ENCODE results near the gene NPFF. TPM values are rescaled to one million over a fixed set of nuclear protein-coding genes. Genes with fewer than 3 reads are reported as not detected.

The NPFF gene
- total and polyA plus RNA-seq, 2 donors (not counting 3 experiments of a cell fraction or from before 2014, with no cell fraction given) = not detected

- H4K20me1 ChIP-seq (replicated peaks; ENCODE audit: control insufficient read depth, extremely low read depth, insufficient read depth, low read length) = no peaks in the 10 kb centered on the region
- no peak overlapping the region for H3K4me3 ChIP-seq (replicated peaks in 1 of 3; ENCODE audit: insufficient read depth in 1 of 3, low read depth in 1 of 3, low read length in 3 of 3)
- H3K27me3 ChIP-seq (ENCODE audit: control insufficient read depth in 2 of 2, insufficient read depth in 2 of 2, low read length in 2 of 2) = no peaks in the 10 kb centered on the region
- no TSS peak for BruUV-seq (replicated peaks)
- no peak overlapping the region for H3K9ac ChIP-seq (replicated peaks; ENCODE audit: extremely low read depth, insufficient read depth, low read length)
- peaks cover 9 to 44% of the 10 kb centered on the region in 2 experiments for H3K36me3 ChIP-seq (ENCODE audit: control insufficient read depth in 2 of 2, extremely low read depth in 1 of 2, insufficient read depth in 2 of 2, low read length in 2 of 2)
- no peak overlapping the region for H3K4me2 ChIP-seq (ENCODE audit: insufficient read depth, low read length)
- CTCF ChIA-PET = interaction anchor here (0.6 to 3.9 kb wide), 21 partner anchors 8 to 295 kb away, joined by 3 to 48 read pairs (median 6); partner anchors contain the start of genes AAAS, ATP5MC2, MAP3K12 and MYG1
- POLR2A ChIA-PET = interaction anchor here (0.6 kb wide), 1 partner anchor 27 kb away, joined by 3 read pairs; no protein-coding TSS in a partner anchor
- intact Hi-C loops (cut with micrococcal nuclease) = loop anchor here (1.0 to 2.0 kb wide), 4 partner anchors 26 to 184 kb away; no protein-coding TSS in a partner anchor
- no peaks in the 10 kb centered on the region for H3K79me2 ChIP-seq (ENCODE audit: control insufficient read depth, insufficient read depth, low read length)
- H3K9me1 ChIP-seq (replicated peaks; ENCODE audit: control insufficient read depth, extremely low read depth, insufficient read depth, low read length) = no peaks in the 10 kb centered on the region
- H3K27ac ChIP-seq (ENCODE audit: insufficient read depth, low read depth, low read length) = no peak overlapping the region
- no peaks in the 10 kb centered on the region for H3K9me3 ChIP-seq (replicated peaks; ENCODE audit: control insufficient read depth, insufficient read depth, low read length)
- TF ChIP-seq EZH2 (IDR thresholded peaks at IDR 0.05; ENCODE audit: borderline replicate concordance, low read depth, low read length, severe bottlenecking) (no peak), MYC (IDR thresholded peaks at IDR 0.05; ENCODE audit: low read depth, low read length) (no peak), GATA2 (IDR thresholded peaks at IDR 0.05; ENCODE audit: insufficient read depth, insufficient read length, low read depth, low read length) (no peak)
- TF ChIP-seq, protein P1, sequence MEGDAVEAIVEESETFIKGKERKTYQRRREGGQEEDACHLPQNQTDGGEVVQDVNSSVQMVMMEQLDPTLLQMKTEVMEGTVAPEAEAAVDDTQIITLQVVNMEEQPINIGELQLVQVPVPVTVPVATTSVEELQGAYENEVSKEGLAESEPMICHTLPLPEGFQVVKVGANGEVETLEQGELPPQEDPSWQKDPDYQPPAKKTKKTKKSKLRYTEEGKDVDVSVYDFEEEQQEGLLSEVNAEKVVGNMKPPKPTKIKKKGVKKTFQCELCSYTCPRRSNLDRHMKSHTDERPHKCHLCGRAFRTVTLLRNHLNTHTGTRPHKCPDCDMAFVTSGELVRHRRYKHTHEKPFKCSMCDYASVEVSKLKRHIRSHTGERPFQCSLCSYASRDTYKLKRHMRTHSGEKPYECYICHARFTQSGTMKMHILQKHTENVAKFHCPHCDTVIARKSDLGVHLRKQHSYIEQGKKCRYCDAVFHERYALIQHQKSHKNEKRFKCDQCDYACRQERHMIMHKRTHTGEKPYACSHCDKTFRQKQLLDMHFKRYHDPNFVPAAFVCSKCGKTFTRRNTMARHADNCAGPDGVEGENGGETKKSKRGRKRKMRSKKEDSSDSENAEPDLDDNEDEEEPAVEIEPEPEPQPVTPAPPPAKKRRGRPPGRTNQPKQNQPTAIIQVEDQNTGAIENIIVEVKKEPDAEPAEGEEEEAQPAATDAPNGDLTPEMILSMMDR (IDR thresholded peaks at IDR 0.05; ENCODE audit: extremely low read depth in 1 of 2, insufficient read depth in 1 of 2, low read depth in 1 of 2, low read length in 2 of 2) = peak; percentile 90 to 94
- H3K4me1 ChIP-seq (ENCODE audit: control insufficient read depth, extremely low read depth, insufficient read depth, low read length) = peaks cover 3% of the 10 kb centered on the region
- FAIRE-seq (peak; percentile 99), DNase-seq (ENCODE audit: low read depth, low spot score) (peak; percentile 89)
- no peak overlapping the region for H2AFZ ChIP-seq (ENCODE audit: low read depth, low read length)
- dilution Hi-C loops (cut with MboI; ENCODE audit: extremely low pct_ligation_motif_present, low sequenced_read_pairs) = no loop called here
Observed at GRCh38 chr12:53508534-53509170, 1.4 kb upstream of the NPFF start.

DNA sequence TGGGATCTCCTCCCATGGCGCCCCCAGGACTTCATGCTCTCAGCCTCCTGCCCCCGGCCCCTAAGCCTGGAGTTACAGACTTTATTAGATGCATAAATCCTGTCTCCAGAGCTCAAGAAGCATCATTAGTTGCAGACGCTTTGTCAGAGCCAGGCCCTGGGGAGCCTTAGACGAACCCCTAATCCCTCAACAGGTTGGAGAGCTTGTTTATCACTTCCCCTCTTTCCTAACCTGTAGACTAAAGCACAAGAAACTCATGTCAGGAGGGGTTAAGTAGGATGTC is 260 bp upstream of the NPFF start:
- Histone ChIP-seq H3K27ac (ENCODE audit: insufficient read depth, low read depth, low read length) (no peak overlapping the region), H3K36me3 (ENCODE audit: control insufficient read depth in 2 of 2, extremely low read depth in 1 of 2, insufficient read depth in 2 of 2, low read length in 2 of 2) (peaks cover 8 to 39% of the 10 kb centered on the region in 2 experiments), H2AFZ (ENCODE audit: low read depth, low read length) (no peak overlapping the region), H3K4me1 (ENCODE audit: control insufficient read depth, extremely low read depth, insufficient read depth, low read length) (peaks cover 9% of the 10 kb centered on the region), H3K27me3 (ENCODE audit: control insufficient read depth in 2 of 2, insufficient read depth in 2 of 2, low read length in 2 of 2) (no peaks in the 10 kb centered on the region), H3K9ac (replicated peaks; ENCODE audit: extremely low read depth, insufficient read depth, low read length) (no peak overlapping the region), H3K9me1 (replicated peaks; ENCODE audit: control insufficient read depth, extremely low read depth, insufficient read depth, low read length) (no peaks in the 10 kb centered on the region), H4K20me1 (replicated peaks; ENCODE audit: control insufficient read depth, extremely low read depth, insufficient read depth, low read length) (no peaks in the 10 kb centered on the region), H3K79me2 (ENCODE audit: control insufficient read depth, insufficient read depth, low read length) (peaks cover 2% of the 10 kb centered on the region), H3K9me3 (replicated peaks; ENCODE audit: control insufficient read depth, insufficient read depth, low read length) (no peaks in the 10 kb centered on the region), H3K4me3 (replicated peaks in 1 of 3; ENCODE audit: insufficient read depth in 1 of 3, low read depth in 1 of 3, low read length in 3 of 3) (no peak overlapping the region), H3K4me2 (ENCODE audit: insufficient read depth, low read length) (no peak overlapping the region)
- FAIRE-seq (no peak), DNase-seq (ENCODE audit: low read depth, low spot score) (no peak)
- CTCF ChIA-PET = interaction anchor here (0.7 to 3.9 kb wide), 6 partner anchors 26 to 183 kb away, joined by 3 to 48 read pairs (median 14); no protein-coding TSS in a partner anchor
- intact Hi-C loops (cut with micrococcal nuclease) = no loop called here
- dilution Hi-C loops (cut with MboI; ENCODE audit: extremely low pct_ligation_motif_present, low sequenced_read_pairs) = no loop called here
- BruUV-seq (replicated peaks) = no TSS peak
- no peak for TF ChIP-seq MAX (IDR thresholded peaks at IDR 0.05; ENCODE audit: insufficient read depth, insufficient read length)
- TF ChIP-seq EZH2 (IDR thresholded peaks at IDR 0.05; ENCODE audit: borderline replicate concordance, low read depth, low read length, severe bottlenecking) = no peak
- no peak for TF ChIP-seq POLR2A (IDR thresholded peaks at IDR 0.05; ENCODE audit: low read depth, low read length)
- no peak for TF ChIP-seq POLR2AphosphoS5 (IDR thresholded peaks at IDR 0.05; ENCODE audit: insufficient read depth, low read depth, low read length)
- TF ChIP-seq JUN (IDR thresholded peaks at IDR 0.05; ENCODE audit: borderline replicate concordance, insufficient read depth, insufficient read length, low read depth) = no peak
- no peak for TF ChIP-seq MYC (IDR thresholded peaks at IDR 0.05; ENCODE audit: low read depth, low read length)
- no peak for TF ChIP-seq FOS (IDR thresholded peaks at IDR 0.05; ENCODE audit: borderline replicate concordance, insufficient read depth, low read length)
- no peak for TF ChIP-seq GATA2 (IDR thresholded peaks at IDR 0.05; ENCODE audit: insufficient read depth, insufficient read length, low read depth, low read length)
- TF ChIP-seq, protein P1 (IDR thresholded peaks at IDR 0.05; ENCODE audit: extremely low read depth in 1 of 2, insufficient read depth in 1 of 2, low read depth in 1 of 2, low read length in 2 of 2) = no peak
- POLR2A ChIA-PET = no interaction called here

All from endothelial cell of umbilical vein (primary cell).